ENCODE measurements around the gene PPP2R1A.

The PPP2R1A gene

DNA sequence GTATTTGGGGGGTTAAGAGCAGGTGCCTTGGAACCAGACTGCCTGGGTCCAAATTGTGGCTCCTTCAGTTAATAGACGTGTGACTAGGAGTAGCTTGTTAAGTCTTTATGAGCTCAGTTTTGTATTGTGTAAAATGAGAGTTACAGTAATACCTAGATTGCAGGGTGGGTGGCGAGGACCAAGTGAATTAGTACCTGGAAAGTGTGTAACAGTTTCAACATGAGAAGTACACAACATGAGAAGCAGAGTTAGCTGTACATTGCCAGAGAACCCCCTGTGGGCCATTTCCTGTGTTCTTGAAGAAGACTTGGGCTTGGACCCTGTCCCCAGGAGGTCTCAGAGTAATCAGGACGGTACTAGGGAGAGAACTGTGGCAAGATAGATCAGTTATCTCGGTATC lies 36.8 kb downstream of the PPP2R1A start:
- H3K9me3 ChIP-seq (ENCODE audit: low read length): no peaks in the 10 kb centered on the region
- H3K36me3 ChIP-seq (ENCODE audit: insufficient read depth, low read length): peaks cover 75% of the 10 kb centered on the region

GRCh38 chr19:52227196-52227940 lies 37.5 kb downstream of the PPP2R1A start:
- no peaks in the 10 kb centered on the region for H3F3A ChIP-seq (ENCODE audit: insufficient read depth, low read length)
- no peaks in the 10 kb centered on the region for H3K79me2 ChIP-seq (ENCODE audit: insufficient read depth, low read length)
- no peaks in the 10 kb centered on the region for H3K9me3 ChIP-seq (ENCODE audit: low read length)
- no peaks in the 10 kb centered on the region for H4K20me1 ChIP-seq (ENCODE audit: insufficient read depth, low read length)
- H3K4me2 ChIP-seq (ENCODE audit: low read length): no peak overlapping the region
- H2AFZ ChIP-seq (ENCODE audit: low read length): no peak overlapping the region
- no peaks in the 10 kb centered on the region for H3K27me3 ChIP-seq (ENCODE audit: insufficient read depth, low read length)
- no peak overlapping the region for H3K27ac ChIP-seq (ENCODE audit: low read depth, low read length, poor library complexity, severe bottlenecking)
- H3K4me1 ChIP-seq (ENCODE audit: insufficient read depth, low read length, severe bottlenecking): no peaks in the 10 kb centered on the region
- H3K9me2 ChIP-seq (ENCODE audit: low read depth, low read length): no peaks in the 10 kb centered on the region
- TF ChIP-seq EZH2 (IDR thresholded peaks at IDR 0.05; ENCODE audit: borderline replicate concordance, low read length) (no peak), CTCF (IDR thresholded peaks at IDR 0.05; ENCODE audit: low read length) (no peak)
- no peak overlapping the region for H3K4me3 ChIP-seq (ENCODE audit: low read depth, low read length, poor library complexity, severe bottlenecking)
- peaks cover 68% of the 10 kb centered on the region for H3K36me3 ChIP-seq (ENCODE audit: insufficient read depth, low read length)
- no peak overlapping the region for H3K9ac ChIP-seq (ENCODE audit: low read length)

More for the DNA sequence above, 36.8 kb downstream of the PPP2R1A start:
- Histone ChIP-seq H3K4me1 (ENCODE audit: insufficient read depth, low read length, severe bottlenecking) (no peaks in the 10 kb centered on the region), H2AFZ (ENCODE audit: low read length) (no peak overlapping the region), H3K27ac (ENCODE audit: low read depth, low read length, poor library complexity, severe bottlenecking) (no peak overlapping the region), H3F3A (ENCODE audit: insufficient read depth, low read length) (no peaks in the 10 kb centered on the region), H3K4me2 (ENCODE audit: low read length) (no peak overlapping the region), H3K9ac (ENCODE audit: low read length) (no peak overlapping the region), H3K9me2 (ENCODE audit: low read depth, low read length) (no peaks in the 10 kb centered on the region), H3K27me3 (ENCODE audit: insufficient read depth, low read length) (no peaks in the 10 kb centered on the region), H3K79me2 (ENCODE audit: insufficient read depth, low read length) (no peaks in the 10 kb centered on the region), H3K4me3 (ENCODE audit: low read depth, low read length, poor library complexity, severe bottlenecking) (no peak overlapping the region), H4K20me1 (ENCODE audit: insufficient read depth, low read length) (no peaks in the 10 kb centered on the region)
- no peak for TF ChIP-seq EZH2 (IDR thresholded peaks at IDR 0.05; ENCODE audit: borderline replicate concordance, low read length)
- no peak for TF ChIP-seq CTCF (IDR thresholded peaks at IDR 0.05; ENCODE audit: low read length)

DNA sequence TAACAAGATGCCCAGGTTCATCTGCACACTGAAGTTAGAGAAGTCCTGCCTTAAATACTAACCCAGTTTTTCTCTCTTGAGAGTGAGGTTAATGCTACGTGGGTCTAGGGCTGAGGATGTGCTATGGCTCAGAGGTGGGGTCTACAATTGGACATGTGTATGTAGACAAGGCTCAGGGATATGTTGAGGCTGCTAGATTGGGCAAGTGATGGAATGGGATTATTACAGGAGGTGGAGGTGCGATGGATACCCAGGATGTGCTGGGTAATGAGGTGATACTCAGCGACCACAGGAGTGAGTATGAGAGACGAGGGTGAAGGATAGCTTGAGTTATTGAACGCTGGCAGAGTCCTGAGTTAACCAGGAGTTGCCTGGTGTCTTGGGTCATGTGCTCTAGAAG lies 38.1 kb downstream of the PPP2R1A start:
- H3K36me3 ChIP-seq (ENCODE audit: insufficient read depth, low read length): peaks cover 61% of the 10 kb centered on the region

More for the DNA sequence above, 38.1 kb downstream of the PPP2R1A start:
- H3K27ac ChIP-seq (ENCODE audit: low read depth, low read length, poor library complexity, severe bottlenecking): no peak overlapping the region
- TF ChIP-seq EZH2 (IDR thresholded peaks at IDR 0.05; ENCODE audit: borderline replicate concordance, low read length) (no peak), CTCF (IDR thresholded peaks at IDR 0.05; ENCODE audit: low read length) (no peak)
- no peaks in the 10 kb centered on the region for H3F3A ChIP-seq (ENCODE audit: insufficient read depth, low read length)
- no peak overlapping the region for H3K9ac ChIP-seq (ENCODE audit: low read length)
- no peaks in the 10 kb centered on the region for H4K20me1 ChIP-seq (ENCODE audit: insufficient read depth, low read length)
- H2AFZ ChIP-seq (ENCODE audit: low read length): no peak overlapping the region
- no peaks in the 10 kb centered on the region for H3K9me2 ChIP-seq (ENCODE audit: low read depth, low read length)
- no peak overlapping the region for H3K4me3 ChIP-seq (ENCODE audit: low read depth, low read length, poor library complexity, severe bottlenecking)
- H3K4me1 ChIP-seq (ENCODE audit: insufficient read depth, low read length, severe bottlenecking): no peaks in the 10 kb centered on the region
- H3K4me2 ChIP-seq (ENCODE audit: low read length): no peak overlapping the region
- H3K27me3 ChIP-seq (ENCODE audit: insufficient read depth, low read length): no peaks in the 10 kb centered on the region
- no peaks in the 10 kb centered on the region for H3K79me2 ChIP-seq (ENCODE audit: insufficient read depth, low read length)
- no peaks in the 10 kb centered on the region for H3K9me3 ChIP-seq (ENCODE audit: low read length)

Data from OCI-LY1 (cell line).